ENCODE results near the gene SAT2. TPM values are rescaled to one million over a fixed set of nuclear protein-coding genes. Genes with fewer than 3 reads are reported as not detected.
A peak's percentile ranks its signal among the peaks of the same experiment; 100 is the strongest.

Gene SAT2
- total RNA-seq, 1 experiment from 2014 or later, result 33.0 TPM

- POLR2A ChIA-PET, result interaction anchor here (0.5 to 1.7 kb wide), 3 partner anchors 64 to 462 kb away, joined by 3 to 6 read pairs (median 3); partner anchors contain the start of gene TP53
- intact Hi-C loops (cut with micrococcal nuclease; ENCODE audit: unreplicated experiment), result no loop called here
Measured at GRCh38 chr17:7579001-7579833, 48.4 kb downstream of the SAT2 start, which contains the start of gene CD68. TSS of gene CD68 (plus strand) at chr17:7579638. CDS start at chr17:7579678, 40 bp downstream.

GRCh38 chr17:7577327-7578199, 50.1 kb downstream of the SAT2 start:
- no peak overlapping the region for H3K27ac Mint-ChIP-seq (ENCODE audit: unreplicated experiment)
- H3K4me1 Mint-ChIP-seq (ENCODE audit: low read depth, unreplicated experiment), result peaks cover 21% of the 10 kb centered on the region
- H3K4me3 Mint-ChIP-seq (ENCODE audit: unreplicated experiment), result no peak overlapping the region
- no peak for DNase-seq
- no peak for TF ChIP-seq CTCF (IDR thresholded peaks at IDR 0.05; ENCODE audit: insufficient read depth in 1 of 2, low read depth in 1 of 2, low read length in 1 of 2, severe bottlenecking in 1 of 2, unreplicated experiment in 1 of 2)
- Histone ChIP-seq H3K27me3 (replicated peaks; ENCODE audit: control insufficient read depth, insufficient read depth, low read length) (no peaks in the 10 kb centered on the region), H3K4me3 (ENCODE audit: low read depth, low read length) (no peak overlapping the region), H3K36me3 (ENCODE audit: control insufficient read depth, insufficient read depth, low read length) (no peaks in the 10 kb centered on the region; the same call in 1 of the 2 replicates), H3K9me3 (no peaks in the 10 kb centered on the region), H3K4me1 (peaks cover 16% of the 10 kb centered on the region)
- ChIA-PET POLR2A (no interaction called here), CTCF (no interaction called here)
- no peaks in the 10 kb centered on the region for H3K27me3 Mint-ChIP-seq (ENCODE audit: insufficient read depth, unreplicated experiment)
- intact Hi-C loops (cut with micrococcal nuclease; ENCODE audit: unreplicated experiment), result no loop called here
- no TSS peak for BruUV-seq (replicated peaks)
- peaks cover 98% of the 10 kb centered on the region for H3K36me3 Mint-ChIP-seq (ENCODE audit: insufficient read depth, unreplicated experiment)
- no peaks in the 10 kb centered on the region for H3K9me3 Mint-ChIP-seq (ENCODE audit: unreplicated experiment)

More at GRCh38 chr17:7579001-7579833, 48.4 kb downstream of the SAT2 start, which contains the start of gene CD68:
- Mint-ChIP-seq H3K4me1 (ENCODE audit: low read depth, unreplicated experiment) (peaks cover 21% of the 10 kb centered on the region), H3K27me3 (ENCODE audit: insufficient read depth, unreplicated experiment) (no peaks in the 10 kb centered on the region), H3K27ac (ENCODE audit: unreplicated experiment) (peak within 1 kb of the TSS; percentile 85), H3K36me3 (ENCODE audit: insufficient read depth, unreplicated experiment) (peaks cover 92% of the 10 kb centered on the region), H3K9me3 (ENCODE audit: unreplicated experiment) (no peaks in the 10 kb centered on the region), H3K4me3 (ENCODE audit: unreplicated experiment) (peak within 1 kb of the TSS; percentile 96)
- H3K36me3 ChIP-seq (ENCODE audit: control insufficient read depth, insufficient read depth, low read length), result no peaks in the 10 kb centered on the region; the same call in 1 of the 2 replicates
- no peaks in the 10 kb centered on the region for H3K27me3 ChIP-seq (replicated peaks; ENCODE audit: control insufficient read depth, insufficient read depth, low read length)
- no TSS peak for BruUV-seq (replicated peaks)
- H3K9me3 ChIP-seq, result no peaks in the 10 kb centered on the region
- peaks cover 20% of the 10 kb centered on the region for H3K4me1 ChIP-seq
- TF ChIP-seq CTCF (IDR thresholded peaks at IDR 0.05; ENCODE audit: insufficient read depth in 1 of 2, low read depth in 1 of 2, low read length in 1 of 2, severe bottlenecking in 1 of 2, unreplicated experiment in 1 of 2), result no peak
- no peak within 1 kb of the TSS for H3K4me3 ChIP-seq (ENCODE audit: low read depth, low read length)
- CTCF ChIA-PET, result interaction anchor here (0.7 kb wide), 1 partner anchor 19 kb away, joined by 3 read pairs; no protein-coding TSS in a partner anchor
- DNase-seq, result peak; percentile 60 to 79

GRCh38 chr17:7576432-7576937, 51.1 kb downstream of the SAT2 start:
- H3K27me3 Mint-ChIP-seq (ENCODE audit: insufficient read depth, unreplicated experiment), result no peaks in the 10 kb centered on the region
- no TSS peak for BruUV-seq (replicated peaks)

More at GRCh38 chr17:7576432-7576937, 51.1 kb downstream of the SAT2 start:
- Histone ChIP-seq H3K36me3 (ENCODE audit: control insufficient read depth, insufficient read depth, low read length) (no peaks in the 10 kb centered on the region; the same call in 1 of the 2 replicates), H3K9me3 (no peaks in the 10 kb centered on the region), H3K4me1 (peaks cover 15% of the 10 kb centered on the region), H3K4me3 (ENCODE audit: low read depth, low read length) (no peak overlapping the region), H3K27me3 (replicated peaks; ENCODE audit: control insufficient read depth, insufficient read depth, low read length) (no peaks in the 10 kb centered on the region)
- Mint-ChIP-seq H3K4me3 (ENCODE audit: unreplicated experiment) (no peak overlapping the region), H3K4me1 (ENCODE audit: low read depth, unreplicated experiment) (peaks cover 21% of the 10 kb centered on the region), H3K27ac (ENCODE audit: unreplicated experiment) (no peak overlapping the region), H3K9me3 (ENCODE audit: unreplicated experiment) (no peaks in the 10 kb centered on the region), H3K36me3 (ENCODE audit: insufficient read depth, unreplicated experiment) (peaks cover 92% of the 10 kb centered on the region)
- ChIA-PET POLR2A (no interaction called here), CTCF (no interaction called here)
- intact Hi-C loops (cut with micrococcal nuclease; ENCODE audit: unreplicated experiment), result no loop called here
- DNase-seq, result no peak
- no peak for TF ChIP-seq CTCF (IDR thresholded peaks at IDR 0.05; ENCODE audit: insufficient read depth in 1 of 2, low read depth in 1 of 2, low read length in 1 of 2, severe bottlenecking in 1 of 2, unreplicated experiment in 1 of 2)

All from Caco-2 (cell line).